GM21723 (cell line): ENCODE data around the gene FADS6.

Source experiments
- ATAC-seq: cut with Tn5 transposase; IDR thresholded peaks from one replicate; pipeline ENCODE4 v1.9.1; 2021; ENCODE audit warnings: mild to moderate bottlenecking, moderate library complexity; ENCODE audit not compliant: unreplicated experiment

Gene FADS6

GRCh38 chr17:74892974-74893911 lies at the start of gene FADS6:
FADS6 (minus strand) TSS chr17:74893633; CDS start chr17:74893595, 38 bp downstream.
- ATAC-seq = no peak

- no peak for ATAC-seq
Measured at GRCh38 chr17:74941128-74941725, 47.8 kb upstream of the FADS6 start.

- ATAC-seq = no peak
Measured at GRCh38 chr17:74939534-74939933, 46.1 kb upstream of the FADS6 start.

GRCh38 chr17:74938194-74938950 lies 44.9 kb upstream of the FADS6 start:
- no peak for ATAC-seq

- no peak for ATAC-seq
Measured at GRCh38 chr17:74937064-74938051, 43.9 kb upstream of the FADS6 start.

- no peak for ATAC-seq
Measured at GRCh38 chr17:74936470-74936799, 43.0 kb upstream of the FADS6 start.

- no peak for ATAC-seq
Measured at GRCh38 chr17:74935585-74936469, 42.4 kb upstream of the FADS6 start, which contains the start of gene OTOP3. OTOP3 (plus strand) TSS chr17:74935898; CDS start chr17:74935922, 24 bp downstream.

- ATAC-seq = no peak
Measured at GRCh38 chr17:74935048-74935447, 41.6 kb upstream of the FADS6 start.

- no peak for ATAC-seq
Measured at GRCh38 chr17:74930535-74931036, 37.2 kb upstream of the FADS6 start.

- no peak for ATAC-seq
Measured at GRCh38 chr17:74928786-74929185, 35.4 kb upstream of the FADS6 start.

GRCh38 chr17:74925242-74925641 lies 31.8 kb upstream of the FADS6 start:
- ATAC-seq = no peak

GRCh38 chr17:74924250-74924948 lies 31.0 kb upstream of the FADS6 start, which contains the start of gene OTOP2:
OTOP2 (plus strand) TSS chr17:74924273; CDS start chr17:74924633, 360 bp downstream.
- ATAC-seq = no peak

GRCh38 chr17:74923538-74924249 lies 30.3 kb upstream of the FADS6 start:
- no peak for ATAC-seq

GRCh38 chr17:74922694-74923537 lies 29.5 kb upstream of the FADS6 start, which contains the start of gene USH1G:
USH1G (minus strand) TSS chr17:74923255; CDS start chr17:74923073, 182 bp downstream.
- no peak for ATAC-seq

GRCh38 chr17:74922172-74922571 lies 28.7 kb upstream of the FADS6 start:
- no peak for ATAC-seq

- ATAC-seq = no peak
Measured at GRCh38 chr17:74921769-74922168, 28.3 kb upstream of the FADS6 start.
